ENCODE measurements around the gene KRT72.

KRT72 gene

GRCh38 chr12:52629281-52630007, 28.2 kb upstream of the KRT72 start:
- DNase-seq: no peak

- DNase-seq: no peak
Measured at GRCh38 chr12:52628841-52629240, 27.6 kb upstream of the KRT72 start.

DNA sequence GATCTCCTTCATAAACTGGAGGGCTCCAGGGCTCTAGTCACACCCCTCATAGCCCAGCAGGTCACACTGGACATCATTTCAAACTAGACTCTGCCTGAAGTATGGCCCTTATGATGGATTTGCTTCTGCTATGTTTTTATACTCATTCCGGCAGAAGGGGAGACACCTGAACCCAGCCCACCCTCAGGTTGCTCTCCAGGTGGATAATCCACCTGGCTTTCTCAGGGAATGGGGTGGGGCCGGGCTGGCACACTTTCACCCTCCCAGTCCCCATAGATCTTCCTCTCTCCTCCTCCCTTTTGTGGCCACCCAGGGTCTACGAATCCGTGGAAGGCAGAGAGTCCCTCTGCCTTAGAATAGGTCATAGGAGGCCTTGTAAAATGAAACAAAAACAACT, 26.8 kb upstream of the KRT72 start:
- DNase-seq: no peak

GRCh38 chr12:52627395-52628110, 26.3 kb upstream of the KRT72 start:
- DNase-seq: no peak

DNA sequence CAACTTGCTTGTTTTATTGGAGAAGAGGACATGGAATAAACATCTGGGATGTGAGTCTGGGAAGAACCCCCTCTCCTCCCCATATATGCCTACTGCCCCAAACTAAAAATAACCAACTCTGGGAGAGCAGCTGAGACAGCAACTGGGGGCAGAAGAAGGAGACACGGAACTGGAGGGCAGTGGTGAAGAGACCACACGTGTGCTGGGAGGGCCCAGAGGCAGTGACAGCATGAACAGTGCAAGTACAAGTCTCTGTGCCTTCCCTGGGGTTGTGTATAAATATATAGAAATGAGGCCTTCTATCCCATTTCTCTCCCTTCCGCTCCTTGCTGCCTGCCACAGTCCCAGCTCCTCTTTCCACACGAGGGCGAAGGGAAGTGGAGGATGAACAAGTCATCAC, 21.1 kb upstream of the KRT72 start:
- DNase-seq: no peak

GRCh38 chr12:52618866-52619265, 17.6 kb upstream of the KRT72 start:
- no peak for DNase-seq

DNA sequence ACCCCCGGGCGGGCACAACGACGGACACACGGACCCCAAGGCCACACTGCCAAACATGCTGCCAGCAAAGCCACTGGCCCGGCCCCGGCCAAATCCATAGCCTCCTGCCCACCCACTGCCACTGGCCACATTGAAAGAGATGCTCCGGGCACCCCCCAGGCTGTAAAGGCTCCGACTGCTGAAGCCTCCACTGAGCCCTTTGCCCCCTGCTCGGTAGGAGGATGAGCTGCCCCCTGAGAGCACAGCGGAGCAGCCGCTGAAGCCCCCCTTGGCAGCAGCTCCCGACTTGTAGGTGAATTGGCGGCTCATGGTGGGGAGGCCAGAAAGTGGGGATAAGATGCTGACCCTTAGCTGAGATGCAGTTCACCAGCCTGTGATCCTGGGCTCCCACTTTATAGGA, 17.0 kb upstream of the KRT72 start, which contains the start of gene KRT73:
KRT73 (minus strand) TSS at position 344 of the 400 bp plus-strand sequence; CDS start at position 309, 35 bp downstream.
- DNase-seq: no peak

DNA sequence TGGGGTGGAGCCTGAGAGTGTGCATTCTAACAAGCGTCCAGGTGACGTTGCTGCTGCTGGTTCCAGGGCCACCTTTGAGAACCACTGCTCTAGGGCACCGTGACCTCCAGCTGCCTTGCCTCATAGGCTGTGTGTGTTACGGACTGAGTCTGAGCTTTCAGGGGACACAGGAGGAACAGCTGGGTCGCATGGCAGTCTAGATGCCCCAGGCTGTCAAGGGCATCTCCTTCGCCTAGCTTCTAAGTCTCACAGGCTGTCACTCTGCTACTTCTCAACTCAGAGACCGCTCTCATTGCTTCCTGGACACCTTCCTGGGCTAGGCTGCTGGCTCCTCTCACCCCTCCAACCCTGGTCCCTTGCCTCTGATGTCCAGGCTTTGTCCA, 16.1 kb upstream of the KRT72 start:
- no peak for DNase-seq

DNA sequence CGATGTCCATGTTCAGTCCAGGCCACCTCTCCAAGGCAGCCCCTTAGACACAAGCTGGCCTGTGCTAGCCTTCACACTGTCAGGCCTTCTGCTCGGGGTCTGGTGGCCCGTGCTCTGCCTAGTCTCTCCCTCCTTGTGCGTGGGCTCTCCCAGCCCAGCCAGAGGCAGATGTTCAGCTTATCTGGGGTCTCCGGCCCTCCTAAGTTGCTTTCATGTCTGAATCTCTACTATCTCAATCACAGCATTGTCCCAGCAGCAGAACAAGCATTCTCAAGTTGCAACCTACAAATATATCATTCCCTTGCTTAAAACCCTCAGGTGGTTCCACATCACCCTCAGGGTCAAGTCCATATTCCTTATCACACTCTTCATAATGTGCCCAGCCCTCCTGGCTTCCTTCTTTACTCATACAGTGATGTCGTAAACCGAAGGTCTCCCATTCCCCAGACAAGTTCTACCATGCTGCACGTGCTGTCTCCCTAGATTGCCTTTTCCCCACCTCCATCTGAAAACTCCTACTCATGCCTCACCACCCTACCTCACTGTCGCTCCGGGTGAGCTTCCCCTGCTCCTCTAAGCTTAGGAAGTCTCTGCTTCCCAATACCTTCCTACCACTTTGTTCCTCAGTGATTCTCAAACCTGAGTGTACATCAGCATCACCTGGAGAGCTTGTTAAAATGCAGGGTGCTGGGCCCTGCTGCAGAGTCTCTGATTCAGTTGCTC, 15.6 kb upstream of the KRT72 start:
- no peak for DNase-seq

DNA sequence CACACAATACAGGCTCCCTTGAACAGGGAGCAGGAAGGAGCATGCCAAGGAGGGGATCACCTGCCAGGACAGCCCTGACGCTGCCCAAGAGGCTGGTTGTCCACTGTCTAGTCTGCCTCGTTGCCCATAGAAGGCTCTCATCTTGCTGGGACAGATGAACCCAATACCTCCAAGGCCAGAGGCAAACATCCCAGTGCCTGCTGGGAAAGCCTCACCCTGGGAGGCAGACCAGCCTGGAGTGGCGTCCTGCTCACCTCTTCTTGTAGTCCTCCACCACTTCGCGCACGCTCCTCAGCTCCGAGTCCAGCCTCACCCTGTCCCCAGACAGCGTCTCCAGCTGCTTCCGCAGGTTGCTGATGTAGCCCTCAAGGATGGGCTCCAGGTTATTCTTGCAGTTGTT, 14.6 kb upstream of the KRT72 start:
- DNase-seq: no peak

DNA sequence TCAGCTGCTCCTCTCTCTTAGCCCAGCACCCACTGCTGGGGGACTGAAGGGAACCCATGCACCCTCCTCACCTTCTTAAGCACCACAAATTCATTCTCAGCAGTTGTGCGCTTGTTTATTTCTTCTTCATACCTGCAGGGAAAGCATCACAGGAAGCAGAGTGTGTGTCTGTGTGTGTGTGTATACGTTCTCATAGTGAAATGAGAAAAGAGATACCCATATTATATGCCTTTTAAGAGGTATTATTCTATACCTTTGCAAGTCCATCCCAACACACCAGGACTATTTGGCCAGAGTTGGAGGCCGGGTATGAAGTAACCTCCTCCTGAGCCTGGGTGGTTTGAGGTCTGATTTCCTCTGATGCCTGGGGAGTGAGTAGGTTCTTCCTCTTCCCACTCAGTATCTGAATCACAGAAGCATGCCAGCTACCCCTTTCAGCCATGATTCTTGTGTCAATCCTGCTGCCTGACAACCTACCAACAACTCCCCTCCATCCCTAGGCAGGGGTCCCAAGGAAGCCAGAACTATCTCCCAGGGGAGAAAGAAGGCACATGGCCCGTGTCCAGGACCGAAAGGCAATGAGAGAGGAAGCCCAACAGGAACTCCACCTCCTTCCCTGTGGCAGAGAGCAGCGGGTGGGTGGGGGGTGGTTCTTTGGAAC, 14.1 kb upstream of the KRT72 start:
- no peak for DNase-seq

DNA sequence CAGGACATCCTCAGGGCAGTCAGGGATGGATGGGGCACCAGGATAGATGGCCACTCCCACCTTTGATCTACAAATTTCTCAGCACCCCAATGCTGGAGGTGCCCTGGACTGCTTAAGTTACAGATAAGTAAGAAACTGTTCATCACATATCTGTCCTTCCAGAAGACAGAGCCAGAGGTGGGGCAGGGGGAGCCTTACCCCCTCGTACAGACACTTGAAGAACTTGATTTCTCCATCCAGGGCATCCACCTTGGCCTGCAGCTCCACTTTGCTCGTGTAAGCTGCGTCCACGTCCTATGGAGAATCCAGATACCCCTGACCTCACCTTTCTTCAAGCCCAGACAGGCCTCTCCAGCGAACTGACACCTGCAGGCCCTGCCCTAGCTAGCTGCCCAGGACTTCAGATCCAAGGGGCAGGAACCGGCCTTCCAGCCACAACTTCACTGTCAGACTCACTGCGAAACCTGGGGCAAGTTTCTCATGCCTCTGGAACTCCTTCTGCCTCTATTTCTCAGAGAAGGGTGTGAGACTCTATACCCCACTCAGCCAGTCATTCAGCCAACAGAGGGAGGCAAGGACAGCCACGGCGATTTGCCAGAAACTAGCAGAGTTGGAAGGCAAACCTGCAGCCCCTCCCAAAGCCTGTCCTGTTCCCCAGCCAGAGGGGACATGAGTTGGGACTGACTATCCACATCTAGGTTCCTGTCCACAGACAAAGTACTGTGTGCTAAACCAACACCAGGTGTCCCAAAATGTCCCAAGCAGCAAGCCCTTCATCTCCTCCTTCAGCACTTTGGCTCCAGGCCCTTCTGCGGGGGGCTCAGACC, 13.3 kb upstream of the KRT72 start:
- DNase-seq: no peak

DNA sequence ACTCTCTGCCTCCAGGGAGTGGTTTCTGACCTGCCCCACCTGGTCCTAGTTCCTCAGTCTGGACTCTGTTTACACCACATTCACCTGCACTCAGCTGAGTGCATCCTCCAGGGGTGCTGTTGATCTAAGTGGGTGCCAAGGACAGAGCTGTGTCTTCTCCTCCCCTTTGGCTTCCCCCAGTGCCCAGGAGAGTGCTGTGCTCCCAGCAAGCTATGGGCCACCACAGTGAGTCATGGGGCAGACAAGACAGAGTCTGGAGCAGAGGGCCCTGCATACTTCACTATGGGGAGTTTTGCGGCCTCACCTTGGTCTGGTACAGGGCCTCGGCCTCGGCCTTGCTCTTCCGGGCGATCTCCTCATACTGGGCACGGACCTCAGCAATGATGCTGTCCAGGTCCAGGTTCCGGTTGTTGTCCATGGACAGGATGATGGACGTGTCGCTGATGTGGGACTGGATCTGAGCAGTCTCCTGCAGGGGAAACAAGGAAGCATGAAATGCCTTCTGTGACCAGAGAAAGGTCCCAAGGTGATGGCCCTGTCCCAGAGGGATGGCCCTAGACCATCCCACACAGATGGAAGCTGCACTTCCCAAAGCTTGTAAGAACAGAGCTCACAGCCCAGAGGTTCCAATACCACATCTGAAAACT, 12.2 kb upstream of the KRT72 start:
- DNase-seq: no peak

DNA sequence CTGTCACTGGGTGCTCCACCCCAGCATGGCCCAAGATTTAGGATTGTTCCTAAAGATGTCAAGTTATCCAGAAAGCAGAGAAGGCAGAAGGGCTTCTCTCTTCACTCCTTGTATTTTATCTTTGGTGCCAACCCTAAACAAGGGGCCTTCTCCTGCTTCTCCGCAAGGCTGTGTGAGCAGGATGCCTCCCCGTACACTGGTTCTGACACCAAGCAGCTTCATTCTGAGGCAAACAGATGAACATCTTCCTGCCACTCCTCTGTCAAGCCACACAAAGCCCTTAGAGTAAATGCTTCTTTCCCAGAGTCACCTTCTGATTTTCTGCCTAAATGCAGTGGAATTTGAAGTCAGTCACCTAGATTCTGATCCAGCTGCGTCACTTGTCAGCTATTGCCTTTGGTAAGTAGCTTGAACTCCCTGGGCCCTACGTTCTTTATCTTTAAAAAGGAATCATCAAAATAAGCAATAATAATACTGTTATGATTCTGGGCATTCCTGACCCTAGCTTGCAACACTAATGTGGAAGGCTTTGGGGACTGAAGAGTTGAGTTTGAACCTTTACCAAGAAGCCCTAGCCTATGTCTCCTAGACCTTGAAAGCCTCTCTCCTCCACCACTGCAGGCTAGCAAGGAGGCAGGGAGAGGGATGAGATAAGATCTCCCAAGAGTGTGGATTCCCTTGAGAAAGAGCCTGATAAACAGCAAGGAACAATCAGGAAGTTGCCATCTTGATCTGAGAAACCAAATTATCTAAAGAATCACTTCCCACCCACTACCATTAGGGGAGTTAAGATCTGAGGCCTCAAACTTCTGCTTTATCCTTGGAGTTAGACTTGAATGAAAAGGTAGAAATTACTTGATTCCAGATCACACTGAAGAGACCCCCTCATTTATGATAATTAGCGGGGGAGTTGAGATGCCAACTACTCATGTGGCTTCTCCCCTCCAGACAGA, 11.4 kb upstream of the KRT72 start:
- DNase-seq: no peak

DNA sequence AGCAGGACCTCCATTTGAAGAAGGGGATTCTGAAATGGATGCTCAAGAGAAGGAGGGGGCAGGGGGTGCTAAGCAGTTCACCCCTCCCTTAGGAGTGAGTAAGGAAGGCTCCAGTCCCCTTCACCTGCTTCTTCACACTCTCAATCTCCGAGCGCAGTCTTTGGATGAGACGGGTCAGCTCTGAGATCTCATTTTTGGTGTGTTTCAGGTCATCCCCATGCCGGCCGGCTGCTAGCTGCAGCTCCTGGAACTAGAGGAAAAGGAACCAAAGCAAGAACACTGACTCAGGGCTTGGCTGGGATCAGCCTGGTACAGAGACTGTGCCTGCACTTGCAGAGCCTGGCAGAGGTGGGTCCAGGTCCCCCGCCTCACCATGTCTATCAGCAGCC, 9.8 kb upstream of the KRT72 start:
- DNase-seq: no peak

DNA sequence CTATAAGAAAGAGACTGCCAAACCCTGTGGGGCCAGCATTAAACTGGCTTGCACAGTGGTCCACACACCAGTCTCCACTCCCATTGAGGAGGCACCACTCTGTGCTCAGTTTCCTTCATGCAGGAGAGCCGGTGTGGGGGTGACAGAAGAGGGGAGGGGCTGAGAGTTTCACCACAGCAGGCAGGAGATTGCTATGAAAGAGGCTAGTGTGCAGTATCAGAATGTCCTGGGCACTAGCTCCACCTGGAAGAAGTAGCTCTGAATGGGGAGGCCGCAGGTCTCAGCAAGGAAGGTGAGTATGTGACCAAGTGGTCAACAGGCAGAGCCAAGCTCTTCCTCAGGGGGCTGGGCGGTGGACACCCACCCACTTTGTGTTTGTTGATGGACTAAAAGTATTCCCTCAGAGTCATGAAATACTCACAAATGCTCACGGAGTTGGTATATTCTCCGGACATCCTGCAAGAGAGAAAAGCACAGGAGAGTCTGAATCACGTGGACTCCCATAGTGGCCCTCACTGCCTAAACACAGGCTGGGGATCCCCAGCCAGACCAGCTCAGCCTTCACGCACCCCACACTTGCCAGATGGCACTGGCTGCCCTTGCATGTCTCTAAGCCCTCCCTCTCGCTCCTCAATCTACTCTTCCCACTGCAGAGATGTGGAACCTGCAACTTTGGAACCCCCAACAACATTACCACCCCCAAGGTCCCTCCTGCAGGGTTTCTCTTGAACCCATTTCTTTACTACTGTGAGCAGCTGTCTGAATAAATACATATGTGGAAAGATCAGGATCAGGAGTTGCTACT, 7.8 kb upstream of the KRT72 start:
- no peak for DNase-seq

GRCh38 chr12:52608161-52608560, 6.9 kb upstream of the KRT72 start:
- no peak for DNase-seq

- DNase-seq: no peak
Measured at GRCh38 chr12:52607314-52607713, 6.1 kb upstream of the KRT72 start.

DNA sequence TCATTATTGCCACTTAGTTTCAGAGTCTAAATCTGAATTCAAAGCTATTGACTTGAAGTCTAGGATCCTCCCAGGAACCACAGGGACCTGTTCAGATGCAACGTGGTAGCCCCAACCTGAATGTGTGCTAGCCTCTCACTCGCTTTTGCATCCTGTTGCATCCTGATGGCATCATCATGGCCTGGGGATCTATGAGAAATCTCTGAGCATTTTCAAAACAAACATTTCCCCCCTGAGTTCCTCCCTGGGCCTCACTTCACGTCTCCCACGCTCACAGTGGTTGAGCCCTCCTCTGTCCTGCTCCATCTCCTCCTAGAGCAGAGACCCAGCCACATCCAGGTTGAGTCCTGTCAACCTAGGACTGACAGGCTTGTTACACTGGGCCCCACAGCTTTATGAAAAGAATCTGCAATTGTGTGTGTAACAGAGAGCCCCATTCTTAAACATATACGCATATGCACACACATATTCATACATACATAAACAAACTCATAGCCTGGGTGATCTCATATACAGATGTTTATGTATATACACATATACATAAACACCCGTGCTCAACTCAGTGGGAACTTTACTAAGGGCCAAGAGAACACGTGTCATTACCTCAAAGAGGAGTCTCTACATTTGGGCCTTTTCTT, 5.4 kb upstream of the KRT72 start:
- DNase-seq: no peak

All from NCI-H510A (cell line).